ENCODE measurements around the gene ASAP2.

The ASAP2 gene

GRCh38 chr2:9308186-9308955, 101.8 kb downstream of the ASAP2 start:
- DNase-seq (ENCODE audit: low spot score) = no peak
- no peak for TF ChIP-seq CTCF (IDR thresholded peaks at IDR 0.05)
- Histone ChIP-seq H3K4me3 (no peak overlapping the region), H3K27ac (peak overlapping the region; percentile 58 to 89)

- no peak for TF ChIP-seq CTCF (IDR thresholded peaks at IDR 0.05)
- Histone ChIP-seq H3K27ac (peak overlapping the region; percentile 80 to 89), H3K4me3 (no peak overlapping the region)
- DNase-seq (ENCODE audit: low spot score) = no peak
Observed at GRCh38 chr2:9309147-9309546, 102.5 kb downstream of the ASAP2 start.

- peak overlapping the region; percentile 80 to 89 for H3K27ac ChIP-seq
Observed at GRCh38 chr2:9310377-9310776, 103.8 kb downstream of the ASAP2 start.

GRCh38 chr2:9310798-9311197, 104.2 kb downstream of the ASAP2 start:
- DNase-seq (ENCODE audit: low spot score) = no peak
- peak overlapping the region; percentile 80 to 89 for H3K27ac ChIP-seq
- TF ChIP-seq CTCF (IDR thresholded peaks at IDR 0.05) = no peak
- H3K4me3 ChIP-seq = no peak overlapping the region

More at GRCh38 chr2:9310377-9310776, 103.8 kb downstream of the ASAP2 start:
- no peak for TF ChIP-seq CTCF (IDR thresholded peaks at IDR 0.05)
- no peak overlapping the region for H3K4me3 ChIP-seq
- peak; percentile 84 for DNase-seq (ENCODE audit: low spot score)

- peak overlapping the region; percentile 20 for H3K4me3 ChIP-seq
- DNase-seq (ENCODE audit: low spot score) = peak; percentile 85
- TF ChIP-seq CTCF (IDR thresholded peaks at IDR 0.05) = no peak
- peak overlapping the region; percentile 80 to 89 for H3K27ac ChIP-seq
Observed at GRCh38 chr2:9311488-9311887, 104.9 kb downstream of the ASAP2 start.

- TF ChIP-seq CTCF (IDR thresholded peaks at IDR 0.05) = no peak
- peak overlapping the region; percentile 33 to 80 for H3K27ac ChIP-seq
- no peak overlapping the region for H3K4me3 ChIP-seq
- no peak for DNase-seq (ENCODE audit: low spot score)
Observed at GRCh38 chr2:9312591-9312990, 106.0 kb downstream of the ASAP2 start.

GRCh38 chr2:9313443-9313842, 106.8 kb downstream of the ASAP2 start:
- Histone ChIP-seq H3K27ac (no peak overlapping the region), H3K4me3 (no peak overlapping the region)
- no peak for DNase-seq (ENCODE audit: low spot score)
- TF ChIP-seq CTCF (IDR thresholded peaks at IDR 0.05) = no peak

Measured in coronary artery (tissue), 2 donors.